K562 (cell line): Measurements from ENCODE around the gene GSK3B. TPM values are rescaled to one million over a fixed set of nuclear protein-coding genes. Genes with fewer than 3 reads are reported as not detected.

Experiments used
- ATAC-seq: fragments of 200-7000 bp; cut with Tn5 transposase; 3 replicates; pipeline ENCODE4 v1.9.1; 2020; ENCODE audit warnings: moderate library complexity
- BruUV-seq: library from RNA; stranded (reverse); fragments of 400-500 nt; replicated peaks from 2 replicates; lab custom pipeline; 2021; lab: Mats Ljungman, UMichigan
- CTCF ChIA-PET: fragments of 300-600 bp; formaldehyde crosslinking; extraction: SDS; loops from one replicate; lab custom pipeline; 2021; ENCODE audit warnings: low intra/inter-chr PET ratio; lab: Yijun Ruan, JAX
- POLR2A ChIA-PET: fragments of 300-600, 350-650 bp; sonication (Branson Sonifier 250); formaldehyde crosslinking; extraction: SDS; loops from one replicate; lab custom pipeline; 2021; ENCODE audit warnings: antibody characterized with exemption, inconsistent platforms; lab: Yijun Ruan, JAX
- DNase-seq, 4 experiments: peaks; one replicate each; pipeline versions ENCODE4 v3.0.0 to v3.0.0-alpha.2; 2011 to 2018; ENCODE audit warnings: low spot score in 3 of 4, mixed read lengths in 3 of 4; ENCODE audit errors: extremely low read depth in 1 of 4
- FAIRE-seq: peaks from 2 replicates; lab custom pipeline; 2011; peaks lifted over from hg19 to GRCh38; lab: Jason Lieb, UNC
- H2AFZ ChIP-seq: 2 replicates; pipeline ENCODE4 v1.6.0; 2011; ENCODE audit warnings: low read depth, low read length, control low read depth, inconsistent platforms
- H3K27ac ChIP-seq: fragments of 200-600 bp; 3 replicates; pipeline ENCODE4 v1.8.0; 2011; ENCODE audit warnings: low read depth, mild to moderate bottlenecking, control low read depth, inconsistent platforms, low read length, moderate library complexity, mixed read lengths; ENCODE audit errors: extremely low read depth
- H3K27me3 ChIP-seq, 2 experiments: fragments of 300-600 bp in 1 of 2; 2 replicates in 1 of 2; 3 replicates in 1 of 2; pipeline versions ENCODE4 v1.6.0 to v1.8.0; 2011; ENCODE audit warnings: inconsistent platforms in 2 of 2, low read length in 2 of 2, mild to moderate bottlenecking in 1 of 2, mixed read lengths in 1 of 2, moderate library complexity in 1 of 2; ENCODE audit not compliant: control insufficient read depth in 2 of 2, insufficient read depth in 2 of 2
- H3K36me3 ChIP-seq: fragments of 300-600 bp; 3 replicates; pipeline ENCODE4 v1.8.0; 2011; ENCODE audit warnings: mild to moderate bottlenecking, low read length, inconsistent platforms; ENCODE audit not compliant: control insufficient read depth, insufficient read depth
- H3K4me1 ChIP-seq, 2 experiments: fragments of 200-600 bp in 1 of 2; replicated peaks in 1 of 2; 2 replicates in 1 of 2; 3 replicates in 1 of 2; pipeline versions ENCODE4 v1.5.1 to v1.8.0; 2011; ENCODE audit warnings: inconsistent platforms in 2 of 2, low read length in 2 of 2, mild to moderate bottlenecking in 1 of 2, mixed read lengths in 1 of 2, moderate library complexity in 1 of 2; ENCODE audit not compliant: control insufficient read depth in 2 of 2, insufficient read depth in 2 of 2
- H3K4me2 ChIP-seq: 2 replicates; pipeline ENCODE4 v1.6.1; 2011; ENCODE audit warnings: low read length, control low read depth, inconsistent platforms, mixed read lengths; ENCODE audit not compliant: insufficient read depth
- H3K4me3 ChIP-seq: fragments of 200-600 bp; sonication (generic), shearing (Covaris generic); 2 replicates; pipeline ENCODE4 v1.5.1; 2016; ENCODE audit warnings: control low read depth, inconsistent platforms
- H3K79me2 ChIP-seq: fragments of 200-600 bp; 3 replicates; pipeline ENCODE4 v1.8.0; 2011; ENCODE audit warnings: low read length, inconsistent platforms; ENCODE audit not compliant: control insufficient read depth, insufficient read depth
- H3K9ac ChIP-seq, 2 experiments: 2 replicates each; pipeline versions ENCODE4 v1.6.0 to v1.6.1; 2011; ENCODE audit warnings: low read depth in 2 of 2, low read length in 2 of 2, control low read depth in 1 of 2, inconsistent platforms in 1 of 2, mild to moderate bottlenecking in 1 of 2, mixed read lengths in 1 of 2; ENCODE audit not compliant: insufficient read depth in 1 of 2
- H3K9me1 ChIP-seq: one replicate; pipeline ENCODE4 v1.6.0; 2011; ENCODE audit warnings: inconsistent platforms, mild to moderate bottlenecking, low read length, moderate library complexity; ENCODE audit not compliant: control insufficient read depth, insufficient read depth
- H3K9me3 ChIP-seq: replicated peaks from 2 replicates; pipeline ENCODE4 v1.5.1; 2011; ENCODE audit warnings: low read depth, low read length, inconsistent platforms; ENCODE audit not compliant: control insufficient read depth, insufficient read depth
- H4K20me1 ChIP-seq: replicated peaks from 2 replicates; pipeline ENCODE4 v1.6.1; 2011; ENCODE audit warnings: low read length, inconsistent platforms, mixed read lengths; ENCODE audit not compliant: control insufficient read depth, insufficient read depth
- CEBPG ChIP-seq, 3 experiments: fragments of 200-800 bp in 1 of 3; sonication (Bioruptor generic) in 1 of 3; sonication (generic) in 1 of 3; formaldehyde crosslinking in 1 of 3; IDR thresholded peaks in 2 of 3; conservative IDR thresholded peaks in 1 of 3; 2 replicates each; pipeline versions ENCODE4 v1.6.1 to v1.8.0; 2016 to 2022; ENCODE audit warnings: missing compliant biosample characterization in 2 of 3, missing genetic modification characterization in 2 of 3, mild to moderate bottlenecking in 1 of 3, missing genetic modification reagents in 1 of 3
- DDX20 ChIP-seq: fragments of 450-650 bp; IDR thresholded peaks from 2 replicates; pipeline ENCODE4 v1.6.1; 2016; ENCODE audit warnings: missing genetic modification characterization, low read depth, mild to moderate bottlenecking, missing compliant biosample characterization, moderate library complexity
- E2F3 ChIP-seq: fragments of 250-450 bp; sonication (Bioruptor Pico); IDR thresholded peaks from 2 replicates; pipeline ENCODE4 v1.4.0; 2020; ENCODE audit warnings: mild to moderate bottlenecking
- EGR1 ChIP-seq: fragments of 450-650 bp; conservative IDR thresholded peaks from 2 replicates; pipeline ENCODE4 v1.6.1; 2017; ENCODE audit warnings: mild to moderate bottlenecking
- HDAC1 ChIP-seq, 2 experiments: fragments of 450-650 bp; IDR thresholded peaks; 2 replicates each; pipeline ENCODE4 v1.6.1; 2016 to 2017; ENCODE audit warnings: inconsistent platforms in 1 of 2, mild to moderate bottlenecking in 1 of 2, moderate library complexity in 1 of 2
- JUN ChIP-seq, 2 experiments: sonication (generic) in 1 of 2; formaldehyde crosslinking in 1 of 2; IDR thresholded peaks; 2 replicates each; pipeline versions ENCODE4 v1.6.1 to v1.8.0; 2012 to 2022; ENCODE audit warnings: borderline replicate concordance in 2 of 2, mild to moderate bottlenecking in 2 of 2, improper control_type of control experiment in 1 of 2, low read depth in 1 of 2, low read length in 1 of 2, missing genetic modification reagents in 1 of 2
- LARP7 ChIP-seq: fragments of 450-650 bp; IDR thresholded peaks from 2 replicates; pipeline ENCODE4 v1.6.1; 2016
- MAX ChIP-seq: sonication (generic); formaldehyde crosslinking; IDR thresholded peaks from 2 replicates; pipeline ENCODE4 v1.9.0; 2022; ENCODE audit warnings: mild to moderate bottlenecking, missing genetic modification reagents
- MEIS2 ChIP-seq: fragments of 450-650 bp; IDR thresholded peaks from 2 replicates; pipeline ENCODE4 v1.6.1; 2014; ENCODE audit warnings: mild to moderate bottlenecking; ENCODE audit not compliant: partially characterized antibody
- NEUROD1 ChIP-seq: fragments of 150-350 bp; IDR thresholded peaks from 2 replicates; pipeline ENCODE4 v1.6.1; 2014; ENCODE audit warnings: borderline replicate concordance, low read length, low read depth; ENCODE audit not compliant: partially characterized antibody
- NFIX ChIP-seq: fragments of 250-450 bp; sonication (Bioruptor Pico); IDR thresholded peaks from 2 replicates; pipeline ENCODE4 v1.4.0; 2020; ENCODE audit warnings: low read depth, mild to moderate bottlenecking, moderate library complexity
- PHB2 ChIP-seq: fragments of 450-650 bp; IDR thresholded peaks from 2 replicates; pipeline ENCODE4 v1.6.1; 2017; ENCODE audit warnings: low read depth
- POLR2AphosphoS2 ChIP-seq: IDR thresholded peaks from 2 replicates; pipeline ENCODE4 v1.6.1; 2012; ENCODE audit warnings: low read length, improper control_type of control experiment
- SMAD4 ChIP-seq: fragments of 250-450 bp; sonication (Bioruptor Pico); conservative IDR thresholded peaks from 2 replicates; pipeline ENCODE4 v1.8.0; 2021; ENCODE audit warnings: inconsistent platforms, mild to moderate bottlenecking, moderate library complexity
- SOX6 ChIP-seq: fragments of 450-650 bp; IDR thresholded peaks from 2 replicates; pipeline ENCODE4 v1.6.1; 2014; ENCODE audit warnings: mild to moderate bottlenecking
- WGBS: fragments of 100-300 bp; shearing (Covaris generic); methylation state at CpG from one replicate; pipeline ENCODE4 v1.1.6; 2016; ENCODE audit warnings: low coverage, mixed read lengths; ENCODE audit not compliant: insufficient coverage; ENCODE audit errors: missing lambda C conversion rate; 5-methylcytosine and 5-hydroxymethylcytosine counted together
- in situ Hi-C: fragments of 300-500 bp; cut with MboI; formaldehyde crosslinking; loops from 4 replicates; pipeline ENCODE4 v1.15.0; 2018; ENCODE audit warnings: inconsistent platforms, mixed read lengths
- intact Hi-C: fragments of 100-400 bp; cut with micrococcal nuclease; formaldehyde crosslinking; loops from 2 replicates; pipeline ENCODE4 v1.14.2; 2022
- polyA plus RNA-seq, 8 experiments: library from polyadenylated mRNA; depleted of rRNA in 4 of 8; stranded (reverse) in 5 of 8; unstranded in 3 of 8; fragments of >200 nt; fragmentation: Nextera tagmentation in 2 of 8; fragmentation: Illumina TruSeq in 1 of 8; extraction: Ambion mirVana in 2 of 8; extraction: Trizol in 1 of 8; gene quantifications; 2 replicates each; pipeline versions ENCODE4 v1.2.1 to v1.2.3, GENCODE V29; 2011 to 2014; ENCODE audit warnings: inconsistent platforms in 1 of 8, missing spikeins in 1 of 8
- total RNA-seq, 7 experiments: library from RNA; depleted of rRNA in 6 of 7; stranded (reverse); fragments of >200 nt in 6 of 7; fragmentation: Illumina TruSeq in 2 of 7; extraction: Trizol in 2 of 7; gene quantifications; 2 replicates each; pipeline versions ENCODE4 v1.2.1 to v1.2.3, GENCODE V29; 2011 to 2021; ENCODE audit warnings: low replicate concordance in 1 of 7

Gene GSK3B
- total and polyA plus RNA-seq, 9 of the 15 experiments (the other 6 are each of a cell fraction or from before 2014, with no cell fraction given), result 4.7 to 25.0 (median 18.7) TPM

DNA sequence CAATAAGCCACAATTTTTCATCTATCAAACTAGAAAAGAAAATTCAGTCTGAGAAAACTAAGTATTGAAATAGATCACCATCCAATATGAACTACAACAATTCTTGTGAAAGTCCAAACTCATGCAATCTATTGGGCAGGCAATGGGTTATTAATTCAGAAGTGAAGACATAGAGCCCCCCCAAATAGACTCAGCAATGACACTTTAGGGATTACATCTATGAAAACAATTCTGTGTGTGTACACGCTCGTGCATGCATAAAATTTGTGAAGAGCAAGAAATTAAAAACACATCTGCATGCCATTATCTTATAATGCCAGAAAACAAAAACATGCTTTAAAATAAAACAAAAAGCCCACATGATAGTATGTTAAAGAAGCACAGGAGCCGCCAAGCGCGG lies 161.0 kb downstream of the GSK3B start (continued):
- TF ChIP-seq DDX20 (tag), result no peak
- no peak for TF ChIP-seq PHB2
- TF ChIP-seq NEUROD1, result no peak
- TF ChIP-seq POLR2AphosphoS2, result no peak
- no peak for TF ChIP-seq CEBPG (CRISPR knock-in tag; IDR thresholded peaks at IDR 0.05)
- no peak for TF ChIP-seq CEBPG (tag; conservative IDR thresholded peaks at IDR 0.05 in 1 of 2, IDR thresholded peaks at IDR 0.05 in 1 of 2)
- no peak for TF ChIP-seq EGR1
- TF ChIP-seq NFIX (CRISPR knock-in tag), result no peak
- TF ChIP-seq MEIS2, result no peak
- no peak for TF ChIP-seq SMAD4
- TF ChIP-seq HDAC1 (IDR thresholded peaks at IDR 0.05), result no peak

- intact Hi-C loops, result loop anchor here (10.0 kb wide), 1 partner anchor 165 kb away; the partner anchor contains the start of gene GSK3B
- H3K36me3 ChIP-seq, result no peaks in the 10 kb centered on the region
- peaks cover 9% of the 10 kb centered on the region for H3K79me2 ChIP-seq
- H2AFZ ChIP-seq, result no peak overlapping the region
- no peaks in the 10 kb centered on the region; a peak in 1 of 5 replicates for H3K4me1 ChIP-seq
- H3K4me2 ChIP-seq, result no peak overlapping the region
- BruUV-seq, result no TSS peak
- no peak overlapping the region for H3K9ac ChIP-seq
- no peaks in the 10 kb centered on the region for H3K9me1 ChIP-seq
- H3K27ac ChIP-seq, result no peak overlapping the region
- 89% methylated on average over 1 of the region's 1 CpG for whole genome bisulfite sequencing
- no peaks in the 10 kb centered on the region for H3K9me3 ChIP-seq
- DNase-seq, result no peak
- FAIRE-seq, result no peak
- in situ Hi-C loops, result no loop called here
- H4K20me1 ChIP-seq, result no peaks in the 10 kb centered on the region
- no peak for ATAC-seq
- no peak overlapping the region for H3K4me3 ChIP-seq
- no peaks in the 10 kb centered on the region for H3K27me3 ChIP-seq
- CTCF ChIA-PET, result no interaction called here
- TF ChIP-seq MAX (no peak), JUN (IDR thresholded peaks at IDR 0.05; ENCODE audit: borderline replicate concordance, low read depth, low read length) (no peak), JUN (CRISPR knock-in tag; IDR thresholded peaks at IDR 0.05; ENCODE audit: borderline replicate concordance) (no peak), SOX6 (no peak), LARP7 (no peak), E2F3 (CRISPR knock-in tag) (no peak), MEIS2 (no peak)
- POLR2A ChIA-PET, result interaction anchor here (1.2 kb wide), 1 partner anchor 16 kb away, joined by 3 read pairs; no protein-coding TSS in a partner anchor
Observed at GRCh38 chr3:119930286-119930685, 164.0 kb downstream of the GSK3B start.
